ENCODE measurements around the gene DHRSX. TPM values are rescaled to one million over a fixed set of nuclear protein-coding genes. Genes with fewer than 3 reads are reported as not detected.

The DHRSX gene
- polyA plus RNA-seq, 2 of the 4 experiments (the other 2 are of a cell fraction), result 32.1 to 56.3 TPM

GRCh38 chrX:2410279-2411020 lies 90.3 kb downstream of the DHRSX start:
- ATAC-seq (peak; percentile 92 to 96), DNase-seq (ENCODE audit: low read depth in 1 of 2, low spot score in 1 of 2) (peak; percentile 71 to 82), FAIRE-seq (peak; percentile 43)
- CTCF ChIA-PET, result no interaction called here
- no peak overlapping the region for H3K4me3 ChIP-seq
- H3K9me3 ChIP-seq, result no peaks in the 10 kb centered on the region
- peaks cover 24% of the 10 kb centered on the region for H3K4me1 ChIP-seq
- H3K4me2 ChIP-seq, result peak overlapping the region; percentile 72
- 13% methylated on average over 12 of the region's 12 CpGs for WGBS (ENCODE audit: missing lambda C conversion rate)
- TF ChIP-seq EHF (CRISPR knock-in tag; IDR thresholded peaks at IDR 0.05) (0 out of 2 replicates have a peak, but pooled peaks have one; percentile 41), JUNB (IDR thresholded peaks at IDR 0.05) (peak; percentile 41), RNF2 (IDR thresholded peaks at IDR 0.05; ENCODE audit: borderline replicate concordance, low read depth) (no peak), SMC3 (IDR thresholded peaks at IDR 0.05) (peak; percentile 6; the same call in 1 of the 3 replicates), FOSL2 (IDR thresholded peaks at IDR 0.05) (peak; percentile 14; the same call in 1 of the 2 replicates), FOSL2 (CRISPR knock-in tag; IDR thresholded peaks at IDR 0.05) (peak; percentile 74)
- TF ChIP-seq, protein P1, sequence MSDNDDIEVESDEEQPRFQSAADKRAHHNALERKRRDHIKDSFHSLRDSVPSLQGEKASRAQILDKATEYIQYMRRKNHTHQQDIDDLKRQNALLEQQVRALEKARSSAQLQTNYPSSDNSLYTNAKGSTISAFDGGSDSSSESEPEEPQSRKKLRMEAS (IDR thresholded peaks at IDR 0.05), result peak; percentile 52; the same call in 1 of the 2 replicates
- POLR2A ChIA-PET, result no interaction called here
- H3K27ac ChIP-seq, result peak overlapping the region; percentile 62 to 82

DNA sequence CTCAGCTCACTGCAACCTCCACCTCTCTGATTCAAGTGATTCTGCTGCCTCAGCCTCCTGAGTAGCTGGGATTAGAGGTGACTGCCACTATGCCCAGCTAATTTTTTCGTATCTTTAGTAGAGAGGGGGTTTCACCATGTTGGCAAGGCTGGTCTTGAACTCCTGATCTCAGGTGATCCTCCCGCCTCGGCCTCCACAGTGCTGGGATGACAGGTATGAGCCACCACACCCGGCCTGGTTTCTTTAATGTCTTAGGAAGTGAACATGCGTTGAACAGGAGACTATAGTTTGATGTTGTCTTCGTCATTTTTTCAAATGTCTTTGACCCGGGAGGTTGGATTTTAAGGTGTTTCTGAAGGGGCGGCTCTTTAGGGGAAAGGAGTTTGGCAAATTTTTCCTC lies 91.0 kb downstream of the DHRSX start:
- ChIA-PET POLR2A (no interaction called here), CTCF (no interaction called here)
- no peaks in the 10 kb centered on the region for H3K9me3 ChIP-seq
- DNase-seq (ENCODE audit: low read depth in 1 of 2, low spot score in 1 of 2), result no peak
- ATAC-seq, result no peak
- no peak overlapping the region for H3K4me3 ChIP-seq
- peaks cover 25% of the 10 kb centered on the region for H3K4me1 ChIP-seq
- no peak for TF ChIP-seq ELK1 (IDR thresholded peaks at IDR 0.05; ENCODE audit: low read depth, low read length)
- no peak for TF ChIP-seq RARB (CRISPR knock-in tag; IDR thresholded peaks at IDR 0.05)
- no peak for TF ChIP-seq TFCP2L1 (CRISPR knock-in tag; IDR thresholded peaks at IDR 0.05)
- no peak for TF ChIP-seq MYC (IDR thresholded peaks at IDR 0.05; ENCODE audit: borderline replicate concordance, low read length)
- no peak for TF ChIP-seq PBX3 (IDR thresholded peaks at IDR 0.05)
- TF ChIP-seq POLR2A (IDR thresholded peaks at IDR 0.05; ENCODE audit: low read length), result no peak
- no peak for TF ChIP-seq SREBF2 (IDR thresholded peaks at IDR 0.05)
- no peak for TF ChIP-seq HOXA7 (CRISPR knock-in tag; IDR thresholded peaks at IDR 0.05)
- TF ChIP-seq, protein P2, sequence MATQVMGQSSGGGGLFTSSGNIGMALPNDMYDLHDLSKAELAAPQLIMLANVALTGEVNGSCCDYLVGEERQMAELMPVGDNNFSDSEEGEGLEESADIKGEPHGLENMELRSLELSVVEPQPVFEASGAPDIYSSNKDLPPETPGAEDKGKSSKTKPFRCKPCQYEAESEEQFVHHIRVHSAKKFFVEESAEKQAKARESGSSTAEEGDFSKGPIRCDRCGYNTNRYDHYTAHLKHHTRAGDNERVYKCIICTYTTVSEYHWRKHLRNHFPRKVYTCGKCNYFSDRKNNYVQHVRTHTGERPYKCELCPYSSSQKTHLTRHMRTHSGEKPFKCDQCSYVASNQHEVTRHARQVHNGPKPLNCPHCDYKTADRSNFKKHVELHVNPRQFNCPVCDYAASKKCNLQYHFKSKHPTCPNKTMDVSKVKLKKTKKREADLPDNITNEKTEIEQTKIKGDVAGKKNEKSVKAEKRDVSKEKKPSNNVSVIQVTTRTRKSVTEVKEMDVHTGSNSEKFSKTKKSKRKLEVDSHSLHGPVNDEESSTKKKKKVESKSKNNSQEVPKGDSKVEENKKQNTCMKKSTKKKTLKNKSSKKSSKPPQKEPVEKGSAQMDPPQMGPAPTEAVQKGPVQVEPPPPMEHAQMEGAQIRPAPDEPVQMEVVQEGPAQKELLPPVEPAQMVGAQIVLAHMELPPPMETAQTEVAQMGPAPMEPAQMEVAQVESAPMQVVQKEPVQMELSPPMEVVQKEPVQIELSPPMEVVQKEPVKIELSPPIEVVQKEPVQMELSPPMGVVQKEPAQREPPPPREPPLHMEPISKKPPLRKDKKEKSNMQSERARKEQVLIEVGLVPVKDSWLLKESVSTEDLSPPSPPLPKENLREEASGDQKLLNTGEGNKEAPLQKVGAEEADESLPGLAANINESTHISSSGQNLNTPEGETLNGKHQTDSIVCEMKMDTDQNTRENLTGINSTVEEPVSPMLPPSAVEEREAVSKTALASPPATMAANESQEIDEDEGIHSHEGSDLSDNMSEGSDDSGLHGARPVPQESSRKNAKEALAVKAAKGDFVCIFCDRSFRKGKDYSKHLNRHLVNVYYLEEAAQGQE (IDR thresholded peaks at IDR 0.05), result no peak
- TF ChIP-seq RCOR1 (IDR thresholded peaks at IDR 0.05; ENCODE audit: low read depth, low read length), result no peak
- TF ChIP-seq ZNF302 (CRISPR knock-in tag; IDR thresholded peaks at IDR 0.05), result no peak
- no peak for TF ChIP-seq CBX8 (IDR thresholded peaks at IDR 0.05)
- TF ChIP-seq PHF8 (IDR thresholded peaks at IDR 0.05; ENCODE audit: borderline replicate concordance, low read depth), result no peak
- TF ChIP-seq ESRRA (IDR thresholded peaks at IDR 0.05; ENCODE audit: borderline replicate concordance, low read length), result no peak
- TF ChIP-seq ATOH8 (CRISPR knock-in tag; IDR thresholded peaks at IDR 0.05; ENCODE audit: low read depth), result no peak
- TF ChIP-seq MAZ (IDR thresholded peaks at IDR 0.05; ENCODE audit: borderline replicate concordance, low read depth, low read length), result no peak
- TF ChIP-seq, protein P3, sequence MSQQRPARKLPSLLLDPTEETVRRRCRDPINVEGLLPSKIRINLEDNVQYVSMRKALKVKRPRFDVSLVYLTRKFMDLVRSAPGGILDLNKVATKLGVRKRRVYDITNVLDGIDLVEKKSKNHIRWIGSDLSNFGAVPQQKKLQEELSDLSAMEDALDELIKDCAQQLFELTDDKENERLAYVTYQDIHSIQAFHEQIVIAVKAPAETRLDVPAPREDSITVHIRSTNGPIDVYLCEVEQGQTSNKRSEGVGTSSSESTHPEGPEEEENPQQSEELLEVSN (IDR thresholded peaks at IDR 0.05; ENCODE audit: borderline replicate concordance, low read depth), result no peak
- H3K27ac ChIP-seq, result peak overlapping the region; percentile 62 to 82
- 87% methylated on average over 8 of the region's 8 CpGs for WGBS (ENCODE audit: missing lambda C conversion rate)
- FAIRE-seq, result no peak
- peak overlapping the region; percentile 72 for H3K4me2 ChIP-seq

Measured in A549 (cell line).